Fibroblast of lung (primary cell): ENCODE data around the gene PLCB2.

ENCODE experiments used
- CTCF ChIP-seq, 2 donors: IDR thresholded peaks in 1 of 2; conservative IDR thresholded peaks in 1 of 2; 1 replicate in 1 of 2; 2 replicates in 1 of 2; pipeline ENCODE4 v1.5.1; 2011 to 2012; ENCODE audit warnings: low read length in 2 of 2, control low read depth in 1 of 2, inconsistent platforms in 1 of 2, low read depth in 1 of 2, mild to moderate bottlenecking in 1 of 2
- EZH2 ChIP-seq: IDR thresholded peaks from 2 replicates; pipeline ENCODE4 v1.5.1; 2012; ENCODE audit warnings: low read length, control low read depth, mild to moderate bottlenecking; ENCODE audit errors: missing control alignments

DNA sequence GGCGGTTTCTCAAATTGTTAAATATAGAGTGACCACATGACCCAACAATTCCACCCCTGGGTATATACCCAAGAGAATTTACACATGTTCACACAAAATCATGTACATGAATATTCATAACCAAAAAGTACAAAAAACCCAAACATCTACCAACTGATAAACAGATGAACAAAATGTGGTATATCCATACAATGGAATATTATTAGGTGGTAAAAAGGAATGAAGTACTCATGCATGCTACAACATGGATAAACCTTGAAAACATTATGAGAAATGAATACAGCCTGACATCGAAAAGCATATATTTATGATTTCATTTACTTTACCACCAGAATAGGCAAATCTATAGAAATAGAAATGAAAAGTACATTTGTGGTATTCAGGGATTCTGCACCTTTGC is 7.4 kb downstream of the PLCB2 start:
- TF ChIP-seq CTCF (conservative IDR thresholded peaks at IDR 0.05 in 1 of 2, IDR thresholded peaks at IDR 0.05 in 1 of 2; ENCODE audit: low read depth in 1 of 2, low read length in 2 of 2) (no peak), EZH2 (no peak)
